Epithelial cell of prostate (primary cell): ENCODE results near the gene HOXB5.

Experiments
- DNase-seq: peaks from one replicate; pipeline ENCODE4 v3.0.0-alpha.2; 2011; ENCODE audit warnings: low read depth, low spot score
- H3K27ac ChIP-seq: fragments of 450-650 bp; 2 replicates; pipeline ENCODE4 v1.5.1; 2017; ENCODE audit warnings: mild to moderate bottlenecking

HOXB5 gene

GRCh38 chr17:48605991-48606891 is 12.7 kb upstream of the HOXB5 start:
- no peak overlapping the region for H3K27ac ChIP-seq
- DNase-seq, result no peak

- DNase-seq, result no peak
- peak overlapping the region; percentile 78 for H3K27ac ChIP-seq
Measured at GRCh38 chr17:48605409-48605919, 11.9 kb upstream of the HOXB5 start.

GRCh38 chr17:48604770-48605329 is 11.3 kb upstream of the HOXB5 start, which contains the start of gene HOXB6:
HOXB6 (minus strand) TSS chr17:48604986; CDS start chr17:48598150, 6,836 bp downstream.
- H3K27ac ChIP-seq, result peak within 1 kb of the TSS; percentile 78
- no peak for DNase-seq

- DNase-seq, result no peak
- peak overlapping the region; percentile 78 for H3K27ac ChIP-seq
Measured at GRCh38 chr17:48603959-48604769, 10.6 kb upstream of the HOXB5 start.

- no peak overlapping the region for H3K27ac ChIP-seq
- no peak for DNase-seq
Measured at GRCh38 chr17:48601539-48602425, 8.2 kb upstream of the HOXB5 start.

GRCh38 chr17:48601207-48601538 is 7.6 kb upstream of the HOXB5 start:
- H3K27ac ChIP-seq, result no peak overlapping the region
- DNase-seq, result no peak

- no peak for DNase-seq
- H3K27ac ChIP-seq, result no peak overlapping the region
Measured at GRCh38 chr17:48600244-48601098, 6.9 kb upstream of the HOXB5 start.

- no peak overlapping the region for H3K27ac ChIP-seq
- DNase-seq, result no peak
Measured at GRCh38 chr17:48599354-48599753, 5.8 kb upstream of the HOXB5 start.

GRCh38 chr17:48598736-48599135 is 5.2 kb upstream of the HOXB5 start:
- no peak for DNase-seq
- H3K27ac ChIP-seq, result no peak overlapping the region

GRCh38 chr17:48597778-48598631 is 4.4 kb upstream of the HOXB5 start:
- no peak overlapping the region for H3K27ac ChIP-seq
- no peak for DNase-seq

- no peak for DNase-seq
Measured at GRCh38 chr17:48597528-48597777, 3.9 kb upstream of the HOXB5 start.

GRCh38 chr17:48596735-48597527 is 3.4 kb upstream of the HOXB5 start:
- DNase-seq, result no peak
- no peak overlapping the region for H3K27ac ChIP-seq

More at GRCh38 chr17:48597528-48597777, 3.9 kb upstream of the HOXB5 start:
- H3K27ac ChIP-seq, result no peak overlapping the region

- DNase-seq, result no peak
- H3K27ac ChIP-seq, result no peak overlapping the region
Measured at GRCh38 chr17:48596000-48596734, 2.6 kb upstream of the HOXB5 start.

GRCh38 chr17:48595278-48595999 is 1.9 kb upstream of the HOXB5 start:
- no peak overlapping the region for H3K27ac ChIP-seq
- DNase-seq, result no peak

GRCh38 chr17:48594538-48595277 is 1.1 kb upstream of the HOXB5 start:
- no peak for DNase-seq

More at GRCh38 chr17:48594538-48595277, 1.1 kb upstream of the HOXB5 start:
- no peak overlapping the region for H3K27ac ChIP-seq
